H1 (cell line): ENCODE measurements around the gene KCNH8.

Source experiments
- CBX5 ChIP-seq: fragments of 300-800, 300-1000 bp; sonication (generic); IDR thresholded peaks from 2 replicates; pipeline ENCODE4 v1.7.1; 2016; ENCODE audit warnings: antibody characterized with exemption, low read length, low read depth
- CTCF ChIP-seq, 3 experiments: IDR thresholded peaks; 1 replicate in 2 of 3; 2 replicates in 1 of 3; pipeline versions ENCODE4 v1.5.1 to v1.6.1; 2011; ENCODE audit warnings: low read length in 3 of 3, mild to moderate bottlenecking in 3 of 3, inconsistent platforms in 2 of 3, low read depth in 1 of 3, moderate library complexity in 1 of 3; ENCODE audit not compliant: insufficient read depth in 1 of 3; ENCODE audit errors: control extremely low read depth in 1 of 3
- EP300 ChIP-seq, 2 experiments: IDR thresholded peaks; 1 replicate in 1 of 2; 2 replicates in 1 of 2; pipeline ENCODE4 v1.6.1; 2011 to 2012; ENCODE audit warnings: low read depth in 2 of 2, low read length in 2 of 2, mild to moderate bottlenecking in 2 of 2, borderline replicate concordance in 1 of 2, inconsistent platforms in 1 of 2, moderate library complexity in 1 of 2
- EZH2 ChIP-seq: fragments of 200-600 bp; sonication (generic); IDR thresholded peaks from 2 replicates; pipeline ENCODE4 v1.7.1; 2012; ENCODE audit warnings: low read depth, mild to moderate bottlenecking, moderate library complexity, low read length, inconsistent platforms; ENCODE audit not compliant: severe bottlenecking
- GABPA ChIP-seq: IDR thresholded peaks from 2 replicates; pipeline ENCODE4 v1.6.1; 2011; ENCODE audit warnings: mild to moderate bottlenecking, low read length, moderate library complexity, borderline replicate concordance; ENCODE audit not compliant: insufficient read depth
- POLR2A ChIP-seq, 2 experiments: IDR thresholded peaks; 1 replicate in 1 of 2; 2 replicates in 1 of 2; pipeline ENCODE4 v1.6.1; 2011; ENCODE audit warnings: low read depth in 2 of 2, low read length in 2 of 2, mild to moderate bottlenecking in 2 of 2; ENCODE audit errors: control extremely low read depth in 1 of 2
- POLR2AphosphoS5 ChIP-seq: IDR thresholded peaks from 2 replicates; pipeline ENCODE4 v1.6.1; 2011; ENCODE audit warnings: low read depth, low read length
- RFX5 ChIP-seq: IDR thresholded peaks from 2 replicates; pipeline ENCODE4 v1.6.1; 2011; ENCODE audit warnings: low read depth, low read length, improper control_type of control experiment, borderline replicate concordance
- SAP30 ChIP-seq: fragments of 300-600 bp; sonication (generic); IDR thresholded peaks from 2 replicates; pipeline ENCODE4 v1.7.1; 2012; ENCODE audit warnings: low read length, moderate library complexity, mild to moderate bottlenecking, inconsistent platforms; ENCODE audit not compliant: insufficient read depth, insufficient replicate concordance
- SIN3A ChIP-seq, 2 experiments: IDR thresholded peaks in 1 of 2; conservative IDR thresholded peaks in 1 of 2; 2 replicates each; pipeline ENCODE4 v1.6.1; 2011 to 2012; ENCODE audit warnings: low read length in 2 of 2, improper control_type of control experiment in 1 of 2, low read depth in 1 of 2, mild to moderate bottlenecking in 1 of 2
- SP2 ChIP-seq: IDR thresholded peaks from 2 replicates; pipeline ENCODE4 v1.6.1; 2012; ENCODE audit warnings: mild to moderate bottlenecking, low read length, inconsistent platforms
- SP4 ChIP-seq: IDR thresholded peaks from 2 replicates; pipeline ENCODE4 v1.6.1; 2012; ENCODE audit warnings: low read length, inconsistent platforms
- TAF7 ChIP-seq: optimal IDR thresholded peaks from 2 replicates; pipeline ENCODE3; 2011; ENCODE audit warnings: low read depth, mild to moderate bottlenecking, inconsistent platforms, low read length, moderate library complexity, borderline replicate concordance
- USF2 ChIP-seq: IDR thresholded peaks from 2 replicates; pipeline ENCODE4 v1.6.1; 2011; ENCODE audit warnings: low read length, improper control_type of control experiment

- TF ChIP-seq EZH2: no peak
- no peak for TF ChIP-seq POLR2AphosphoS5
- TF ChIP-seq SAP30: no peak
- TF ChIP-seq USF2: no peak
- no peak for TF ChIP-seq SP4
- TF ChIP-seq CTCF (IDR thresholded peaks at IDR 0.05; ENCODE audit: control extremely low read depth in 1 of 3, insufficient read depth in 1 of 3, low read depth in 1 of 3, low read length in 3 of 3): no peak
- no peak for TF ChIP-seq GABPA
- TF ChIP-seq SP2: no peak
- no peak for TF ChIP-seq TAF7
- no peak for TF ChIP-seq CBX5
- no peak for TF ChIP-seq POLR2A (IDR thresholded peaks at IDR 0.05; ENCODE audit: control extremely low read depth in 1 of 2, low read depth in 2 of 2, low read length in 2 of 2)
- TF ChIP-seq SIN3A (conservative IDR thresholded peaks at IDR 0.05 in 1 of 2, IDR thresholded peaks at IDR 0.05 in 1 of 2; ENCODE audit: low read depth in 1 of 2, low read length in 2 of 2): no peak
- no peak for TF ChIP-seq RFX5
- TF ChIP-seq EP300 (IDR thresholded peaks at IDR 0.05; ENCODE audit: borderline replicate concordance in 1 of 2, low read depth in 2 of 2, low read length in 2 of 2): no peak
These were observed 68.5 kb downstream of the KCNH8 start for GRCh38 chr3:19216669-19217337.
